Hematopoietic multipotent progenitor cell treated with erythropoietin and hydrocortisone succinate and interleukin-3 and kit ligand, for 17 days (in vitro differentiated cells): Measurements from ENCODE around the gene NT5C1B.

Source experiments
- DNase-seq: peaks from one replicate; pipeline ENCODE4 v3.0.0-alpha.2; 2015; ENCODE audit warnings: low spot score

The NT5C1B gene

GRCh38 chr2:18599509-18600254 lies 10.3 kb upstream of the NT5C1B start:
- no peak for DNase-seq

- DNase-seq: no peak
Observed at GRCh38 chr2:18598848-18599484, 9.6 kb upstream of the NT5C1B start.

DNA sequence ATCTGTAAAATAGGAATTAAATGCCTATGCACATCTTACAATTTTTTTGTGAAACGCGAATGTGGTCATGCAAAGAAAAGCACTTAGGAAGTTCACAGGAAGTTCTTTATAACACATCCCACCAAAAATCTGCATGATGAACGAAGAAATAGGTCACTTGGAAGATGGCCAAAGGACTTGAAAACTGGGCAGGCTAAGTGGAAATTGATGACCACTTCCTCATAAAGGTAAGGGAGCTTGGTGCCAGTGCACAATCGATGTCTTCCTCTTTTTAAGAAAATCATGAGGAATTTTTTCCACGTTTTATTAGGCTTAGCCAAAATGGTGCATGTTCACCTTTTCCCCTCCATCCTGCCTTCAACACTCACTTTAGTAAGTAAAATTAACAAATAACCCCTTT lies 8.2 kb upstream of the NT5C1B start:
- DNase-seq: no peak

DNA sequence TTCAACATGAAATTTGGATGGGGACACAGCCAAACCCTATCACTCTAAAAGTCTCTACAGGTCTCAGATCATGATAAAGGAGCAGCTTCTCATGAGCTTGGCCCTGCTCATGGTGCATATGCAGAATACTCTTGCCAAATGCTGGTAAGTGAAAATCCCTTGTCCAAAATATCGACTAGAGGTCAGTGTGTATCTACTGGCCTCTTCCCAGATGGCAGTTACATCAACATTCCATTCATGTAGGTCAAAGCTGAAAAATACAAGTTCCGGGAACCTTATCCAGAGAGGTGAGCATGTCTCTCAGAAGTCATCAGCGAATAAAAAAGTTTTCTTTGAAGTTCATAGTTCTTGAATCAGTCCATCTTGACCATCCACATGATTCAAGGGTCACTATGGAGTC lies 7.6 kb upstream of the NT5C1B start:
- no peak for DNase-seq

DNA sequence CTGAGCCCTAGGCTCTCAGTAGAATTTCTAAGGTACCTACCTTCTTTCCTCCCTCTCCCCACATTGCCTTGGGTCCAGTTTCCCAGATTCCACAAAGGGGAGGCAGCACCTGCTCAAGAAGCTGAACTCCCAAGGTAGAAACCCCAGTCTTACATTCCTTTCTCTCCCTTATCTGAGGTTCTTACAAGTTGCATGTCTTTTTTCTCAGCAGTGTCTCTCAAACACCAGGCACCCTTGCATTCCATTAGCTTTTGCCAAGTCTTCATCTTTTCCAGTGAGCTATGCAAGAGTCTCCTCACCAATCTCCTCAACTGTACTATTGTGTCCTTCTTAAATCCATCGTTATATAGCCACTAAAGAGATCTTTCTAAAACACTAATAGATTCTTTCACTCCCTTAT lies 4.1 kb upstream of the NT5C1B start:
- DNase-seq: no peak

DNA sequence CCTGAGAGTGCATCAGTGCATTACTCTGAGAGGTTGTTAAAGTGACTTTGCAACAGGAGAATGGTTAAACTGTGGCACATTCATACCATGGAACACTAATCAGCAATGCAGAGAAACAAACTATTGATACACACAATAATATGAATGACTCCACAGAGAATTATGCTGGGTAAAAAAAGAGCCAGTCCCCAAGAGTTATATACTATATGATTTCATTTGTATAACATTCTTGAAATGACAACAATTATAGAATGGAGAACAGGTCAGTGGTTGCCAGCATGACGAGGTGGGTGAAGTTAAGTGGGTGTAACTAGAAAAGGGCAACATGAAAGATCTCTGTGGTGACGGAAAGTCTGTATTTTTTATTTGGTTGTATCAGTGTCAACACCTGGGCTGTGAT lies 3.0 kb upstream of the NT5C1B start:
- DNase-seq: no peak

- no peak for DNase-seq
Observed at GRCh38 chr2:18588802-18589201, 567 bp downstream of the NT5C1B start.

DNA sequence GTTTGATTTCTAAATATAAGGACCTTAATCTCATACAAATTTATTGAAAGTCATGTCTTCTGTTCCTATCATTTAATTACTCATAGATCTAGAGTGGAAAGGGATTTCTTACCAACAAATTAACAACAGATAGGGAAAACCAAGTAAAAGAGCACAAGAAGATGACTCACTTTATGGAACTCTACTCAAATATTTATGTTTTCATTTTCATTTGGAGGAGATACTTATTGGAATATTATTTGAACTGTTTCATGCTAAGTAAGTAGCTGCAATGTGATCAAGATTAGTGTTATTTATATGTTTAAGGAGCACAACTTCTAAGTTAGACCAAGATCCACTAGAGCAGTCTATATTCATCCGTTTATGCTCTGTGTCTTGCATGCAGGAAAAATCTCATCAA lies 1.3 kb downstream of the NT5C1B start:
- DNase-seq: no peak

DNA sequence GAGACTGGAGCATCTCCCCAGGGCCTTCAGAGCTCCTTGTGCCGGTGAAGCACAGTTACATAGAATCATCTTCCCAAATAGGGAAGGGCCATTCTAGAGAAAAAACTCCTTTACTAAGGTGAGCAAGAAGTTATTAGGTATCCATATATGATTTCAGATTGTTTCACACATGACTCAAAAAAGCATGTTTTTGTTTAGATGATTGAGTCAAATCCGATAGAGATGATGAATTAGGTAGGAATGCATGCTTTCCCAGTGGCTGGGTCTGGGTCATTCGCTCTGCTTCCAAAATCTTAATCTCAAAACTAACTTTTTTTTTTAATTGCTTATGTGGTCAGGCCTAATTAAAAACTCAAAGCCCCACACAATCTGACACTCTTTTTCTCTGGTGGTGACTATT lies 3.8 kb downstream of the NT5C1B start:
- DNase-seq: no peak

GRCh38 chr2:18584608-18584954 lies 4.8 kb downstream of the NT5C1B start:
- no peak for DNase-seq

- DNase-seq: no peak
Observed at GRCh38 chr2:18583905-18584607, 5.3 kb downstream of the NT5C1B start.

- no peak for DNase-seq
Observed at GRCh38 chr2:18580606-18581005, 8.8 kb downstream of the NT5C1B start.

DNA sequence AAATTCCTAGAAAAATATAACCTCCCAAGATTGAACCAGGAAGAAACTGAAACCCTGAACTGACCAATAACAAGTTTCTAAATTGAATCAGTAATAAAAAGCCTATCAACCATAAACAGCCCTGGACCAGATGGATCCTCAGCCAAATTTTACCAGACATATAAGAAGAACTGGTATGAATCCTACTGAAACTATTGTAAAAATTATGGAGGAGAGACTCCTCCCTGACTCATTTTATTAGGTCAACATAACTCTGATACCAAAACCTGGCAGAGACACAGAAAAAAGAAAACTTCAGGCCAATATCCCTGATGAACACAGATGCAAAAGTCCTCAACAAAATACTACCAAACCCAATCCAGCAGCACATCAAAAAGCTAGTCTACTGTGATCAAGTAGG lies 11.3 kb downstream of the NT5C1B start:
- DNase-seq: no peak

- no peak for DNase-seq
Observed at GRCh38 chr2:18566145-18566769, 23.1 kb downstream of the NT5C1B start.

GRCh38 chr2:18560797-18561085 lies 28.6 kb downstream of the NT5C1B start:
- DNase-seq: no peak

GRCh38 chr2:18560031-18560796 lies 29.2 kb downstream of the NT5C1B start, which contains the start of gene RDH14:
TSS of gene RDH14 (minus strand) at chr2:18560653. CDS start at chr2:18560572, 81 bp downstream.
- DNase-seq: peak; percentile 68

DNA sequence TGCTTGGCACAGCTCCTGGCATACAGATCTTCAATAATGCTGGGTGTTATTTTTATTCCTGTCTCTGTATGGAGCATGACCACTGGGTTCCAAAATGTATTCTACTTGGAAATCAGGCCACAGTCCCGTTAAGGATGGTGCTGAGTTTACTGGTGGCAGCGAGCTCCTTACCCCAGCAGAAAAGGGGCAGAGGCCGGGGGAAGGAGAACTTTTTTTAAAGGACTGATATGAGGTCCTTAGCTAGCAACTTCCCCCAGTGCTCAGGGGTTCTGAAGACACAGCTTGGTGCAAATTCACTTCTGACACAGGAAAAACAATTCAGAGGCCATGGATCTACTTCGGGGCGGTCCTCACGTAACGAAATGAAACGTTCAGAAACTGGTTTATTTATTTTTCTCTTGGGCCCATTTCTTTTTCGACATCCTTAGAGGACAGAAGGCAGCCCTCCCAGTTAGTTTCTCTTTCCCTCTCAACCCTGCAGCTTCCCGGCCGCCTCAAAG lies 29.8 kb downstream of the NT5C1B start:
- no peak for DNase-seq

GRCh38 chr2:18558458-18558857 lies 30.9 kb downstream of the NT5C1B start:
- no peak for DNase-seq

DNA sequence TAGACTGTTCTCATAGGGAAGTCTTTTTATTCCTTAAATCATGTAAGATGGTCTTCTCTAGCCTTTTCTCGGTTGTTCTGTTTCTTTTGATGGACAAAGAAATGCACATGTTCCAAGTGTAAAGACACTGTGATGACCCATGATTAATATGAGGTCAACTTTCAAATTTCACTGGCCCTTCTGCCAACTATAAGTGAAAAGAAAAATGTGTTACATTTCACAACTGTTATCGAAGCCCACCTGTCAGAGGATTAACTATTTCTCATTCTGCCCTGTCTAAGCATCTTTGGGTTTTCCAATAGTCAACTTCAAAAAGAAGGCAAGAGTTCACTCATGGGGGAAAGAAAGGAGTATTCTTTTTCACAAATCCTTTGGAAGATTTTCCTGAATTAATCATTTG lies 32.2 kb downstream of the NT5C1B start:
- no peak for DNase-seq

DNA sequence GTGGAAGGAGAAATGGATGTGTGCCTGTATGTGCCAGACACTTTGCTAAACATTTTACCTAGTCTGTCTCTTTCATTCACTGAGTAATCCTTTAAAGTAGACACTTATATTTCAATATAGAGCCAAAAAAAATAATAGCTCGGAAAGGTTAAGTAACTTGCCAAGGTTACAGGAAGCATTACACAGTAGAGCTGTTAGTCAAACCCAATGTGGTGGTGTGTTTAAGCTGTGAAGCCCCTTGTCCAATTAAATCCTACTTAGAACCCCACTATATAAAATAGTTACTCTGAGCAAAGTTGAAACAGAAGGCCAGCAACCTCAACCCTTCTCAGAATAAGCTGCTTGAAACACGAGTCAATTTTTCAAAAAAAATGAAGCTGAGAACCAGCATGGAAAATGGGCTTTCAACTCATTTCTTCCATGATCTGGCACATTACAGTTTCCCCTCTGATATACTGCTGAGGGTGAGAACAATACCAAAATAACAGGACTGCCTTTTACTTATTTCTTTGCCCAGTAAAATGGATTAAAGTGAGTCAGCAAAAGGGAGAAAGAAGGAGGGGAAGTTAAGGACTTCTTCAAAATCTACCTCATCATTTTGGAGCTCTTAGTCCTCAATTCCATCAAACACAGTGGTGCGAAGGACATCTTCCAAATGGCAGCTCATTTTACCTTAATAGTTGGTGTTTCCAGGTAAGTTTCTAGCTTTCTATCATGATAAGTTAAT lies 36.9 kb downstream of the NT5C1B start:
- DNase-seq: no peak

GRCh38 chr2:18551623-18552022 lies 37.7 kb downstream of the NT5C1B start:
- no peak for DNase-seq
